Measurements from ENCODE around the gene CALCOCO2. TPM values are rescaled to one million over a fixed set of nuclear protein-coding genes. Genes with fewer than 3 reads are reported as not detected.
"Not testable (repeated sequence)": the region's sequence is repeated elsewhere in the genome, so short reads cannot be mapped to it uniquely, and the experiment has no call there.

Gene CALCOCO2
- total and polyA plus RNA-seq, 2 experiments from 2014 or later: 14.4 to 16.3 TPM

GRCh38 chr17:48871551-48872351 lies 40.9 kb downstream of the CALCOCO2 start (continued):
- TF ChIP-seq STAT1 (IDR thresholded peaks at IDR 0.05; ENCODE audit: unreplicated experiment): no peak
- no peak for TF ChIP-seq ZNF331 (CRISPR knock-in tag; IDR thresholded peaks at IDR 0.05; ENCODE audit: low read depth)
- no peak for TF ChIP-seq NANOG (IDR thresholded peaks at IDR 0.05; ENCODE audit: borderline replicate concordance)
- TF ChIP-seq, protein P1, sequence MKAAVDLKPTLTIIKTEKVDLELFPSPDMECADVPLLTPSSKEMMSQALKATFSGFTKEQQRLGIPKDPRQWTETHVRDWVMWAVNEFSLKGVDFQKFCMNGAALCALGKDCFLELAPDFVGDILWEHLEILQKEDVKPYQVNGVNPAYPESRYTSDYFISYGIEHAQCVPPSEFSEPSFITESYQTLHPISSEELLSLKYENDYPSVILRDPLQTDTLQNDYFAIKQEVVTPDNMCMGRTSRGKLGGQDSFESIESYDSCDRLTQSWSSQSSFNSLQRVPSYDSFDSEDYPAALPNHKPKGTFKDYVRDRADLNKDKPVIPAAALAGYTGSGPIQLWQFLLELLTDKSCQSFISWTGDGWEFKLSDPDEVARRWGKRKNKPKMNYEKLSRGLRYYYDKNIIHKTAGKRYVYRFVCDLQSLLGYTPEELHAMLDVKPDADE (IDR thresholded peaks at IDR 0.05): no peak
- no peak for TF ChIP-seq JUNB (IDR thresholded peaks at IDR 0.05; ENCODE audit: unreplicated experiment)
- TF ChIP-seq, protein P2, sequence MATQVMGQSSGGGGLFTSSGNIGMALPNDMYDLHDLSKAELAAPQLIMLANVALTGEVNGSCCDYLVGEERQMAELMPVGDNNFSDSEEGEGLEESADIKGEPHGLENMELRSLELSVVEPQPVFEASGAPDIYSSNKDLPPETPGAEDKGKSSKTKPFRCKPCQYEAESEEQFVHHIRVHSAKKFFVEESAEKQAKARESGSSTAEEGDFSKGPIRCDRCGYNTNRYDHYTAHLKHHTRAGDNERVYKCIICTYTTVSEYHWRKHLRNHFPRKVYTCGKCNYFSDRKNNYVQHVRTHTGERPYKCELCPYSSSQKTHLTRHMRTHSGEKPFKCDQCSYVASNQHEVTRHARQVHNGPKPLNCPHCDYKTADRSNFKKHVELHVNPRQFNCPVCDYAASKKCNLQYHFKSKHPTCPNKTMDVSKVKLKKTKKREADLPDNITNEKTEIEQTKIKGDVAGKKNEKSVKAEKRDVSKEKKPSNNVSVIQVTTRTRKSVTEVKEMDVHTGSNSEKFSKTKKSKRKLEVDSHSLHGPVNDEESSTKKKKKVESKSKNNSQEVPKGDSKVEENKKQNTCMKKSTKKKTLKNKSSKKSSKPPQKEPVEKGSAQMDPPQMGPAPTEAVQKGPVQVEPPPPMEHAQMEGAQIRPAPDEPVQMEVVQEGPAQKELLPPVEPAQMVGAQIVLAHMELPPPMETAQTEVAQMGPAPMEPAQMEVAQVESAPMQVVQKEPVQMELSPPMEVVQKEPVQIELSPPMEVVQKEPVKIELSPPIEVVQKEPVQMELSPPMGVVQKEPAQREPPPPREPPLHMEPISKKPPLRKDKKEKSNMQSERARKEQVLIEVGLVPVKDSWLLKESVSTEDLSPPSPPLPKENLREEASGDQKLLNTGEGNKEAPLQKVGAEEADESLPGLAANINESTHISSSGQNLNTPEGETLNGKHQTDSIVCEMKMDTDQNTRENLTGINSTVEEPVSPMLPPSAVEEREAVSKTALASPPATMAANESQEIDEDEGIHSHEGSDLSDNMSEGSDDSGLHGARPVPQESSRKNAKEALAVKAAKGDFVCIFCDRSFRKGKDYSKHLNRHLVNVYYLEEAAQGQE (IDR thresholded peaks at IDR 0.05; ENCODE audit: unreplicated experiment): no peak
- no peak for TF ChIP-seq EZH2 (IDR thresholded peaks at IDR 0.05; ENCODE audit: low read depth, unreplicated experiment)

DNA sequence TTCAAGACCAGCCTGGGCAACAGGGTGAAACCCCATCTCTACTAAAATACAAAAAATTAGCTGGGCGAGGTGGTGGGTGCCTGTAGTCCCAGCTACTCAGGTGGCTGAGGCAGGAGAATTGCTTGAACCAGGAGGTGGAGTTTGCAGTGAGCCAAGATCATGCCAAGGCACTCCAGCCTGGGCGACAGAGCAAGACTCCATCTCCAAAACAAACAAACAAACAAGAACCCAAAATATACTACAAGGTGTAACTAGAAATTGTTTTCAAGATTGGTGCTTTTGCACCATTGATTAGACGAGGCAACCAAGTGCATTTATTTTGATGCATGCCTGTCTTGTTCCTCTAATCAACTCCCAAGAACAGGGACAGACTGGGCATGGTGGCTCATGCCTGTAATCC lies 41.6 kb downstream of the CALCOCO2 start:
- not testable (repeated sequence) for H3K4me2 ChIP-seq; ATAC-seq; H3K9me3 Mint-ChIP-seq; H2AFZ ChIP-seq; H3K9me2 ChIP-seq (ENCODE audit: insufficient read depth); H3K36me3 Mint-ChIP-seq (ENCODE audit: low read depth); H3K36me3 ChIP-seq (ENCODE audit: insufficient read depth); H3K27me3 Mint-ChIP-seq (ENCODE audit: insufficient read depth, low read depth, poor library complexity); H3K4me3 Mint-ChIP-seq; H4K20me1 ChIP-seq (replicated peaks; ENCODE audit: insufficient read depth); H3K4me1 ChIP-seq (ENCODE audit: insufficient read depth); H3K79me2 ChIP-seq (replicated peaks; ENCODE audit: insufficient read depth); H3K27ac Mint-ChIP-seq; H3F3A ChIP-seq (replicated peaks; ENCODE audit: low read depth); H3K27ac ChIP-seq (ENCODE audit: low read depth); DNase-seq (ENCODE audit: low spot score); H3K4me1 Mint-ChIP-seq; H3K27me3 ChIP-seq (ENCODE audit: insufficient read depth); H3K4me3 ChIP-seq

- ATAC-seq: no peak
These were observed 42.4 kb downstream of the CALCOCO2 start for GRCh38 chr17:48873209-48873608.

More at GRCh38 chr17:48873209-48873608, 42.4 kb downstream of the CALCOCO2 start:
- no peaks in the 10 kb centered on the region for H3K27me3 Mint-ChIP-seq (ENCODE audit: insufficient read depth, low read depth, poor library complexity)
- H3K4me1 Mint-ChIP-seq: peaks cover 8% of the 10 kb centered on the region
- no peaks in the 10 kb centered on the region for H3K9me2 ChIP-seq (ENCODE audit: insufficient read depth)
- H3K27ac Mint-ChIP-seq: no peak overlapping the region
- H4K20me1 ChIP-seq (replicated peaks; ENCODE audit: insufficient read depth): no peaks in the 10 kb centered on the region
- H3F3A ChIP-seq (replicated peaks; ENCODE audit: low read depth): no peaks in the 10 kb centered on the region
- H3K4me2 ChIP-seq: no peak overlapping the region
- H3K36me3 ChIP-seq (ENCODE audit: insufficient read depth): no peaks in the 10 kb centered on the region
- H2AFZ ChIP-seq: peak overlapping the region; percentile 44; the same call in 1 of the 2 replicates
- H3K36me3 Mint-ChIP-seq (ENCODE audit: low read depth): no peaks in the 10 kb centered on the region
- no peaks in the 10 kb centered on the region for H3K79me2 ChIP-seq (replicated peaks; ENCODE audit: insufficient read depth)
- no peak overlapping the region for H3K27ac ChIP-seq (ENCODE audit: low read depth)
- no peaks in the 10 kb centered on the region for H3K27me3 ChIP-seq (ENCODE audit: insufficient read depth)
- no peak for DNase-seq (ENCODE audit: low spot score)
- no peaks in the 10 kb centered on the region for H3K4me1 ChIP-seq (ENCODE audit: insufficient read depth)
- TF ChIP-seq EZH2phosphoT487 (IDR thresholded peaks at IDR 0.05; ENCODE audit: unreplicated experiment) (no peak), ZNF331 (CRISPR knock-in tag; IDR thresholded peaks at IDR 0.05; ENCODE audit: low read depth) (no peak), EZH2 (IDR thresholded peaks at IDR 0.05; ENCODE audit: low read depth, unreplicated experiment) (no peak), NANOG (IDR thresholded peaks at IDR 0.05; ENCODE audit: borderline replicate concordance) (no peak), ZNF114 (CRISPR knock-in tag; IDR thresholded peaks at IDR 0.05) (no peak), CREB1 (CRISPR knock-in tag; IDR thresholded peaks at IDR 0.05; ENCODE audit: low read depth) (no peak), STAT1 (IDR thresholded peaks at IDR 0.05; ENCODE audit: unreplicated experiment) (no peak), JUNB (IDR thresholded peaks at IDR 0.05; ENCODE audit: unreplicated experiment) (no peak)
- no peak overlapping the region for H3K4me3 Mint-ChIP-seq
- H3K4me3 ChIP-seq: no peak overlapping the region
- H3K9me3 Mint-ChIP-seq: no peaks in the 10 kb centered on the region
